GM23338 (cell line): ENCODE data around the gene TAF11L11. TPM values are rescaled to one million over a fixed set of nuclear protein-coding genes. Genes with fewer than 3 reads are reported as not detected.
"Not testable (repeated sequence)": the region's sequence is repeated elsewhere in the genome, so short reads cannot be mapped to it uniquely, and the experiment has no call there.

Source experiments
- ATAC-seq: fragments of 200-7000 bp; cut with Tn5 transposase; 3 replicates; pipeline ENCODE4 v1.9.1; 2020
- DNase-seq: peaks from one replicate; pipeline ENCODE4 v3.0.0-alpha.2; 2015; ENCODE audit warnings: low spot score
- H2AFZ ChIP-seq: fragments of 200-600 bp; sonication (generic); 2 replicates; pipeline ENCODE4 v1.8.0; 2016; ENCODE audit warnings: antibody characterized with exemption, mild to moderate bottlenecking, moderate library complexity
- H3F3A ChIP-seq: fragments of 200-600 bp; sonication (generic); replicated peaks from 2 replicates; pipeline ENCODE4 v1.8.0; 2017; ENCODE audit warnings: antibody characterized with exemption, mixed run types, low read depth
- H3K27ac ChIP-seq: fragments of 200-600 bp; sonication (generic); 2 replicates; pipeline ENCODE4 v1.6.1; 2016; ENCODE audit warnings: low read depth
- H3K27me3 ChIP-seq: fragments of 200-600 bp; sonication (generic); 2 replicates; pipeline ENCODE4 v1.8.0; 2016; ENCODE audit warnings: mild to moderate bottlenecking, mixed run types, moderate library complexity; ENCODE audit not compliant: insufficient read depth
- H3K36me3 ChIP-seq: fragments of 200-600 bp; sonication (generic); 2 replicates; pipeline ENCODE4 v1.8.0; 2016; ENCODE audit warnings: mild to moderate bottlenecking; ENCODE audit not compliant: insufficient read depth
- H3K4me1 ChIP-seq: fragments of 200-600 bp; sonication (generic); 2 replicates; pipeline ENCODE4 v1.8.0; 2016; ENCODE audit warnings: mild to moderate bottlenecking, moderate library complexity; ENCODE audit not compliant: insufficient read depth
- H3K4me2 ChIP-seq: fragments of 200-600 bp; sonication (generic); 2 replicates; pipeline ENCODE4 v1.7.1; 2017; ENCODE audit warnings: mixed run types
- H3K4me3 ChIP-seq: fragments of 200-600 bp; sonication (generic); 2 replicates; pipeline ENCODE4 v1.6.1; 2016; ENCODE audit warnings: mixed run types
- H3K79me2 ChIP-seq: fragments of 200-600 bp; sonication (generic); replicated peaks from 2 replicates; pipeline ENCODE4 v1.8.0; 2017; ENCODE audit warnings: mild to moderate bottlenecking; ENCODE audit not compliant: insufficient read depth
- H3K9me2 ChIP-seq: fragments of 200-600 bp; sonication (generic); 2 replicates; pipeline ENCODE4 v1.8.0; 2017; ENCODE audit not compliant: insufficient read depth
- H4K20me1 ChIP-seq: fragments of 200-600 bp; sonication (generic); replicated peaks from 2 replicates; pipeline ENCODE4 v1.8.0; 2017; ENCODE audit warnings: mild to moderate bottlenecking; ENCODE audit not compliant: insufficient read depth
- H3K27ac Mint-ChIP-seq: 2 replicates; pipeline ENCODE4 v1.8.0; 2020; ENCODE audit warnings: inconsistent platforms, mild to moderate bottlenecking, moderate library complexity, mixed read lengths
- H3K27me3 Mint-ChIP-seq: 3 replicates; pipeline ENCODE4 v1.8.0; 2022; ENCODE audit warnings: low read depth, mild to moderate bottlenecking, moderate library complexity, mixed read lengths, inconsistent platforms; ENCODE audit not compliant: insufficient read depth, poor library complexity
- H3K36me3 Mint-ChIP-seq: 3 replicates; pipeline ENCODE4 v1.8.0; 2021; ENCODE audit warnings: low read depth, mild to moderate bottlenecking, inconsistent platforms, moderate library complexity, mixed read lengths
- H3K4me1 Mint-ChIP-seq: 3 replicates; pipeline ENCODE4 v1.8.0; 2020; ENCODE audit warnings: mild to moderate bottlenecking, inconsistent platforms, mixed read lengths
- H3K4me3 Mint-ChIP-seq: 3 replicates; pipeline ENCODE4 v1.8.0; 2021; ENCODE audit warnings: moderate library complexity, mild to moderate bottlenecking, inconsistent platforms, mixed read lengths
- H3K9me3 Mint-ChIP-seq: 3 replicates; pipeline ENCODE4 v1.8.0; 2020; ENCODE audit warnings: moderate library complexity, mild to moderate bottlenecking, inconsistent platforms, mixed read lengths
- ZNF331 ChIP-seq: fragments of 250-450 bp; sonication (Bioruptor Pico); IDR thresholded peaks from 2 replicates; pipeline ENCODE4 v1.5.0; 2020; ENCODE audit warnings: low read depth, mild to moderate bottlenecking, moderate library complexity
- polyA plus RNA-seq: library from polyadenylated mRNA; unstranded; fragments of >200 nt; fragmentation: Nextera tagmentation; extraction: Ambion mirVana; gene quantifications from 2 replicates; pipeline ENCODE4 v1.2.1, GENCODE V29; 2016
- total RNA-seq: library from RNA; depleted of rRNA; stranded (reverse); fragments of >200 nt; shearing (Covaris generic); gene quantifications from 2 replicates; pipeline ENCODE4 v1.2.3, GENCODE V29; 2014
- TF ChIP-seq, protein P1 (sequence below): fragments of 250-450 bp; sonication (Bioruptor Pico); IDR thresholded peaks from 2 replicates; pipeline ENCODE4 v1.5.0; 2020; ENCODE audit warnings: mild to moderate bottlenecking, moderate library complexity
- TF ChIP-seq, protein P2 (sequence below), 2 experiments: fragments of 200-600 bp in 1 of 2; sonication (generic) in 1 of 2; conservative IDR thresholded peaks; 2 replicates each; pipeline versions ENCODE4 v1.5.1 to v1.6.1; 2016 to 2017; ENCODE audit warnings: antibody characterized with exemption in 2 of 2, low read depth in 2 of 2, mild to moderate bottlenecking in 2 of 2, moderate library complexity in 1 of 2

Gene TAF11L11
- total and polyA plus RNA-seq, 2 experiments from 2014 or later: 0.21 TPM; not detected in 1

DNA sequence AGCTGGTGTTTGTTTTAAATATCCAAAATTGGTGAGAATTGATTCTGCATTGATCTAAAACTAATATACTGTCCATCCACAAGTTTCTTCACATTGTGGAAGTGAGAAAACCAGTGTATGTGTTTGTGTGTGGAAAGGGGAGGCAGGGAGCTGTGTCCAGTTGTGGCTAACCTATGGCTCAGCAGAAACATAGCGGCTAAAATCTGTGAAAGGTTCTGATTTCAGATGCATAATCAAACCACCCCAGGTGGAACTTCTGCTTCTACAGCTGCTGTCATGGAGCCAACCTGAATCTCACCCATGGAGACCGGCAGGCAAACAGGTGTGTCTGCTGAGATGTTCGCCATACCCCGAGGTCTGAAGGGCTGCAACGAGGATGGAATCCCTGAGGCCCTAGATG is 30.2 kb downstream of the TAF11L11 start, which contains the start of gene TAF11L14 (continued):
- TF ChIP-seq, protein P1, sequence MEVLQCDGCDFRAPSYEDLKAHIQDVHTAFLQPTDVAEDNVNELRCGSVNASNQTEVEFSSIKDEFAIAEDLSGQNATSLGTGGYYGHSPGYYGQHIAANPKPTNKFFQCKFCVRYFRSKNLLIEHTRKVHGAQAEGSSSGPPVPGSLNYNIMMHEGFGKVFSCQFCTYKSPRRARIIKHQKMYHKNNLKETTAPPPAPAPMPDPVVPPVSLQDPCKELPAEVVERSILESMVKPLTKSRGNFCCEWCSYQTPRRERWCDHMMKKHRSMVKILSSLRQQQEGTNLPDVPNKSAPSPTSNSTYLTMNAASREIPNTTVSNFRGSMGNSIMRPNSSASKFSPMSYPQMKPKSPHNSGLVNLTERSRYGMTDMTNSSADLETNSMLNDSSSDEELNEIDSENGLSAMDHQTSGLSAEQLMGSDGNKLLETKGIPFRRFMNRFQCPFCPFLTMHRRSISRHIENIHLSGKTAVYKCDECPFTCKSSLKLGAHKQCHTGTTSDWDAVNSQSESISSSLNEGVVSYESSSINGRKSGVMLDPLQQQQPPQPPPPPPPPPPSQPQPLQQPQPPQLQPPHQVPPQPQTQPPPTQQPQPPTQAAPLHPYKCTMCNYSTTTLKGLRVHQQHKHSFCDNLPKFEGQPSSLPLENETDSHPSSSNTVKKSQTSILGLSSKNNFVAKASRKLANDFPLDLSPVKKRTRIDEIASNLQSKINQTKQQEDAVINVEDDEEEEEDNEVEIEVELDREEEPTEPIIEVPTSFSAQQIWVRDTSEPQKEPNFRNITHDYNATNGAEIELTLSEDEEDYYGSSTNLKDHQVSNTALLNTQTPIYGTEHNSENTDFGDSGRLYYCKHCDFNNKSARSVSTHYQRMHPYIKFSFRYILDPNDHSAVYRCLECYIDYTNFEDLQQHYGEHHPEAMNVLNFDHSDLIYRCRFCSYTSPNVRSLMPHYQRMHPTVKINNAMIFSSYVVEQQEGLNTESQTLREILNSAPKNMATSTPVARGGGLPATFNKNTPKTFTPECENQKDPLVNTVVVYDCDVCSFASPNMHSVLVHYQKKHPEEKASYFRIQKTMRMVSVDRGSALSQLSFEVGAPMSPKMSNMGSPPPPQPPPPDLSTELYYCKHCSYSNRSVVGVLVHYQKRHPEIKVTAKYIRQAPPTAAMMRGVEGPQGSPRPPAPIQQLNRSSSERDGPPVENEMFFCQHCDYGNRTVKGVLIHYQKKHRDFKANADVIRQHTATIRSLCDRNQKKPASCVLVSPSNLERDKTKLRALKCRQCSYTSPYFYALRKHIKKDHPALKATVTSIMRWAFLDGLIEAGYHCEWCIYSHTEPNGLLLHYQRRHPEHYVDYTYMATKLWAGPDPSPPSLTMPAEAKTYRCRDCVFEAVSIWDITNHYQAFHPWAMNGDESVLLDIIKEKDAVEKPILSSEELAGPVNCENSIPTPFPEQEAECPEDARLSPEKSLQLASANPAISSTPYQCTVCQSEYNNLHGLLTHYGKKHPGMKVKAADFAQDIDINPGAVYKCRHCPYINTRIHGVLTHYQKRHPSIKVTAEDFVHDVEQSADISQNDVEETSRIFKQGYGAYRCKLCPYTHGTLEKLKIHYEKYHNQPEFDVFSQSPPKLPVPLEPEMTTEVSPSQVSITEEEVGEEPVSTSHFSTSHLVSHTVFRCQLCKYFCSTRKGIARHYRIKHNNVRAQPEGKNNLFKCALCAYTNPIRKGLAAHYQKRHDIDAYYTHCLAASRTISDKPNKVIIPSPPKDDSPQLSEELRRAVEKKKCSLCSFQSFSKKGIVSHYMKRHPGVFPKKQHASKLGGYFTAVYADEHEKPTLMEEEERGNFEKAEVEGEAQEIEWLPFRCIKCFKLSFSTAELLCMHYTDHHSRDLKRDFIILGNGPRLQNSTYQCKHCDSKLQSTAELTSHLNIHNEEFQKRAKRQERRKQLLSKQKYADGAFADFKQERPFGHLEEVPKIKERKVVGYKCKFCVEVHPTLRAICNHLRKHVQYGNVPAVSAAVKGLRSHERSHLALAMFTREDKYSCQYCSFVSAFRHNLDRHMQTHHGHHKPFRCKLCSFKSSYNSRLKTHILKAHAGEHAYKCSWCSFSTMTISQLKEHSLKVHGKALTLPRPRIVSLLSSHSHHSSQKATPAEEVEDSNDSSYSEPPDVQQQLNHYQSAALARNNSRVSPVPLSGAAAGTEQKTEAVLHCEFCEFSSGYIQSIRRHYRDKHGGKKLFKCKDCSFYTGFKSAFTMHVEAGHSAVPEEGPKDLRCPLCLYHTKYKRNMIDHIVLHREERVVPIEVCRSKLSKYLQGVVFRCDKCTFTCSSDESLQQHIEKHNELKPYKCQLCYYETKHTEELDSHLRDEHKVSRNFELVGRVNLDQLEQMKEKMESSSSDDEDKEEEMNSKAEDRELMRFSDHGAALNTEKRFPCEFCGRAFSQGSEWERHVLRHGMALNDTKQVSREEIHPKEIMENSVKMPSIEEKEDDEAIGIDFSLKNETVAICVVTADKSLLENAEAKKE: no peak
- no peak for TF ChIP-seq ZNF331 (CRISPR knock-in tag)

DNA sequence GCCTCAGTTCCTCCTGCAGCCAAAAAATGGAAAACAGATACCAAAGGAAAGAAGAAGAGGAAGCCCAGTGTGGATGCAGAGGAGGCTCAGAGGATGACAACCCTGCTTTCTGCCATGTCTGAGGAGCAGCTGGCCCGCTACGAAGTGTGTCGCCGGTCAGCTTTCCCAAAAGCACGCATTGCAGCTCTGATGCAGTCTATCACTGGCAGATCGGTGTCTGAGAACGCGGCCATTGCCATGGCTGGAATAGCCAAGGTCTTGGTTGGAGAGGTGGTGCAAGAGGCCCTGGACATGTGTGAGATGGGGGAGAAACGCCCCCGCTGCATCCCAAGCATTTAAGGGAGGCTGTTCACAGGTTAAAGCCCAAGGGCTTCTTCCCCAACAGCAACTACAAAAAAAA is 45.2 kb downstream of the TAF11L11 start:
- not testable (repeated sequence) for H3K27me3 Mint-ChIP-seq, H3K36me3 Mint-ChIP-seq, H3K27ac ChIP-seq, H3K4me2 ChIP-seq, ATAC-seq, H3K4me1 ChIP-seq, H3K4me3 Mint-ChIP-seq, H3K4me1 Mint-ChIP-seq, H3K27ac Mint-ChIP-seq, H3K79me2 ChIP-seq, H3K4me3 ChIP-seq, H3K27me3 ChIP-seq, H3K36me3 ChIP-seq, H4K20me1 ChIP-seq, H3K9me3 Mint-ChIP-seq, H3K9me2 ChIP-seq, DNase-seq, H2AFZ ChIP-seq, H3F3A ChIP-seq

DNA sequence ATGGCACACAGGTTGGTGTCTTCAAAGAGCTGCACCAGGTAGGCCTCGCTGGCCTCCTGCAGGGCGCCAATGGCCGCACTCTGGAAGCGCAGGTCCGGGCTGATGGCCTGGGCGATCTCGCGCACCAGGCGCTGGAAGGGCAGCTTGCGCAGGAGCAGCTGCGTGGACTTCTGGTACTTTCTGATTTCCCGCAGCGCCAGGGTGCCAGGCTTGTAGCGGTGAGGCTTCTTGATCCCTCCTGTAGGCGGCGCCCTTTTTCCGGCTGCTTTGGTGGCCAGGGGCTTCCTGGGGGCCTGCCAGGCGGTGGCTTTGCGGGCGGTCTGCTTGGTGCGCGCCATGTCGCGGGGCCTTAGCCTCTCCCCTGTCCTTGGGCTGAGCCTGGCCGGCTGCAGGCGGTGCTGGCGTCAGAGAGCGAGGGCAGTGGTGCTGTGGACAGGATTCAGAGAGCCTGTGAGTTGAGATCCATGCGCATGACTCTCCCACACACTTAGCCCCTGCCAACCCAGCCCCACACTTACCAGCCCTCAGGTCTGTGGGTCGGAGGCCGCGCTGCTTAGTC is 51.3 kb downstream of the TAF11L11 start:
- H3K27me3 Mint-ChIP-seq, H4K20me1 ChIP-seq, H3K79me2 ChIP-seq, H3F3A ChIP-seq, H3K4me1 ChIP-seq, H3K4me3 ChIP-seq, H3K9me2 ChIP-seq, H3K27ac ChIP-seq, H3K27me3 ChIP-seq, H3K4me1 Mint-ChIP-seq, H3K9me3 Mint-ChIP-seq, H3K36me3 Mint-ChIP-seq, H3K27ac Mint-ChIP-seq, H3K36me3 ChIP-seq, H2AFZ ChIP-seq, H3K4me3 Mint-ChIP-seq, H3K4me2 ChIP-seq: not testable (repeated sequence)
- TF ChIP-seq, protein P2, sequence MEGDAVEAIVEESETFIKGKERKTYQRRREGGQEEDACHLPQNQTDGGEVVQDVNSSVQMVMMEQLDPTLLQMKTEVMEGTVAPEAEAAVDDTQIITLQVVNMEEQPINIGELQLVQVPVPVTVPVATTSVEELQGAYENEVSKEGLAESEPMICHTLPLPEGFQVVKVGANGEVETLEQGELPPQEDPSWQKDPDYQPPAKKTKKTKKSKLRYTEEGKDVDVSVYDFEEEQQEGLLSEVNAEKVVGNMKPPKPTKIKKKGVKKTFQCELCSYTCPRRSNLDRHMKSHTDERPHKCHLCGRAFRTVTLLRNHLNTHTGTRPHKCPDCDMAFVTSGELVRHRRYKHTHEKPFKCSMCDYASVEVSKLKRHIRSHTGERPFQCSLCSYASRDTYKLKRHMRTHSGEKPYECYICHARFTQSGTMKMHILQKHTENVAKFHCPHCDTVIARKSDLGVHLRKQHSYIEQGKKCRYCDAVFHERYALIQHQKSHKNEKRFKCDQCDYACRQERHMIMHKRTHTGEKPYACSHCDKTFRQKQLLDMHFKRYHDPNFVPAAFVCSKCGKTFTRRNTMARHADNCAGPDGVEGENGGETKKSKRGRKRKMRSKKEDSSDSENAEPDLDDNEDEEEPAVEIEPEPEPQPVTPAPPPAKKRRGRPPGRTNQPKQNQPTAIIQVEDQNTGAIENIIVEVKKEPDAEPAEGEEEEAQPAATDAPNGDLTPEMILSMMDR (conservative IDR thresholded peaks at IDR 0.05; ENCODE audit: low read depth in 2 of 2): peak; percentile 32 to 48; a peak in 3 of 4 replicates
- peak; percentile 69 for ATAC-seq
- peak; percentile 30 for DNase-seq
